Neural cell (in vitro differentiated cells): Measurements from ENCODE around the gene SUMO2.

Experiments
- CTCF ChIP-seq: fragments of 450-650 bp; IDR thresholded peaks from 2 replicates; pipeline ENCODE4 v1.5.1; 2014; ENCODE audit warnings: antibody characterized with exemption, mild to moderate bottlenecking, moderate library complexity; ENCODE audit not compliant: poor library complexity, severe bottlenecking
- MXI1 ChIP-seq: fragments of 450-650 bp; conservative IDR thresholded peaks from 2 replicates; pipeline ENCODE4 v1.6.1; 2014; ENCODE audit warnings: antibody characterized with exemption, mild to moderate bottlenecking; ENCODE audit not compliant: poor library complexity, severe bottlenecking
- RAD21 ChIP-seq: fragments of 450-650 bp; conservative IDR thresholded peaks from 2 replicates; pipeline ENCODE4 v1.6.1; 2014; ENCODE audit warnings: antibody characterized with exemption, mild to moderate bottlenecking, moderate library complexity
- SMC3 ChIP-seq: fragments of 450-650 bp; conservative IDR thresholded peaks from 2 replicates; pipeline ENCODE4 v1.6.1; 2014; ENCODE audit warnings: antibody characterized with exemption, mild to moderate bottlenecking, moderate library complexity; ENCODE audit not compliant: poor library complexity
- TAF1 ChIP-seq: IDR thresholded peaks from 2 replicates; pipeline ENCODE4 v1.6.1; 2012; ENCODE audit warnings: low read depth

GRCh38 chr17:75188614-75189013 is 5.9 kb upstream of the SUMO2 start:
- TF ChIP-seq RAD21 (no peak), CTCF (no peak), TAF1 (no peak), SMC3 (no peak), MXI1 (no peak)
